ENCODE data around the gene NEK2.
"Not testable (repeated sequence)": the region's sequence is repeated elsewhere in the genome, so short reads cannot be mapped to it uniquely, and the experiment has no call there.

NEK2 gene

DNA sequence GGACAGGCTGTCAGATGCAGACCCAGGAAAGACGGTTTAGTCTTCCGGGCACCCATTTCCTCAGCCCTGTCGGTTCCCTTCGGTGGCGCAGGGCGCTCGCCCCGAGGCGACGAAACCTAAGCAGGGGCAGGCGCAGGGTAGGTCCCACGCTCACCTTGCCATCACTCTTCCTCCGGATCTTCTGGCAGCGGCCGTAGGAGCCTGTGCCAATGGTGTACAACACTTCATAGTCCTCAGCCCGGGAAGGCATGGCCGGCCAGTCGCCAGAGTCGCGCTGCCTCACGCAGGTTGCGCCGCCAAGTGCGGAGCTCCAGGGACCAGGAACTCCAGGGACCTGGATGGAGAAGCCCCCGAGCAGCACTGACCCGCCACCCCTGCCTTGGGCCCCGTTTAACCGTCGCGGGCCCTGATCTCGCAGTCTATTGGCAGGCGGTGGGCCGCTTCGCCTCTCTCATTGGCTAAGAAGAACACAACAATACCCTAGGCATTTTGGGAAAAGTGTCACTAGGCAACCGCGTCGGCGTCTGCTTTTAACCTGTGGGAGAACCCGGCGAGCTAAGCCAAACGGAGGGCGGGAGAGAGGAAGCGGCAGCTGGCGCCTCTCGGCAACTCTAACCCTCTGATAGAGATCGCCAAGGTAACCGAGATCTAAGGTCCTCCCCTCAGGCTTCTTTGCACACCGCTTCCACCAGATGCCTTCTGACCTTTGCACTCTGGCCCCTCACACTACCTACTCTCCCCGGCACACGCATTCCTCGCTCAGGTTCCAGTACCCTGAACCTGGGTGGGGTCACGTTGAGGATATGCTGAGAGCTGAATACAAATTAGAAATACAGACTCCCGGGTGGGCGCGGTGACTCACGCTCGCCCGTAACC is at the start of gene NEK2:
TSS of gene NEK2 (minus strand) at position 392 of the 876 bp plus-strand sequence. CDS start at position 250, 142 bp downstream.
- no peaks in the 10 kb centered on the region for H3K36me3 Mint-ChIP-seq
- DNase-seq (ENCODE audit: low spot score in 2 of 2), result peak in 1 of 2 donors; percentile 50
- ATAC-seq (ENCODE audit: low read depth), result peak; percentile 77
- no peaks in the 10 kb centered on the region for H3K27me3 Mint-ChIP-seq
- H3K9me3 Mint-ChIP-seq, result no peaks in the 10 kb centered on the region
- H3K4me1 Mint-ChIP-seq, result peaks cover 23% of the 10 kb centered on the region
- H3K27ac Mint-ChIP-seq, result peak within 1 kb of the TSS; percentile 60
- peak within 1 kb of the TSS; percentile 86 for H3K4me3 Mint-ChIP-seq

DNA sequence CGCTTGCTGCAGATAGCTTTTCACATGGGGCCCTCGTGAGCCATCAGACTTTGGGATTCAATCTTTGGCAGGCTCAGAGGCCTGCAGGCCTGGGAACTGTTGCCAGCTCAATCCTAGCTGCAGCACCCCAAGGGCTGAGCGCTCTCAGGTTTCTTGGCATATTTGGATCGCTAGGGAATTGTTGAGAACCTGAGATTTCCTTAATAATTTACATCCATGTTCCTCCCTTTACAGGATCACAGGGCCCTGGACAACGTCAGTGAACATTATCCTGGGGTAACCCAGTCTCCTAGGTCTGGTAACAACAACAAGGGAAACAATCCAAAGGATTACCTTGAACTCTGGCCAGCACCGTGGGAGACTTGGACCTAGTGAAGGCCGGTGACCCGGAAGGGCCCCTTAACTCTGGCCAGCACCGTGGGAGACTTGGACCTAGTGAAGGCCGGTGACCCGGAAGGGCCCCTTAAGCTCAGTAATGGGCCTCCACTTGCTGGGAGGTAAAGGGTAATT is 49.3 kb upstream of the NEK2 start:
- peaks cover 4% of the 10 kb centered on the region for H3K27me3 Mint-ChIP-seq
- no peak for ATAC-seq (ENCODE audit: low read depth)
- H3K27ac Mint-ChIP-seq, result no peak overlapping the region
- H3K4me3 Mint-ChIP-seq, result no peak overlapping the region
- no peak for DNase-seq (ENCODE audit: low spot score in 2 of 2)
- no peaks in the 10 kb centered on the region for H3K4me1 Mint-ChIP-seq
- peaks cover 6% of the 10 kb centered on the region for H3K36me3 Mint-ChIP-seq
- peaks cover 3% of the 10 kb centered on the region for H3K9me3 Mint-ChIP-seq

DNA sequence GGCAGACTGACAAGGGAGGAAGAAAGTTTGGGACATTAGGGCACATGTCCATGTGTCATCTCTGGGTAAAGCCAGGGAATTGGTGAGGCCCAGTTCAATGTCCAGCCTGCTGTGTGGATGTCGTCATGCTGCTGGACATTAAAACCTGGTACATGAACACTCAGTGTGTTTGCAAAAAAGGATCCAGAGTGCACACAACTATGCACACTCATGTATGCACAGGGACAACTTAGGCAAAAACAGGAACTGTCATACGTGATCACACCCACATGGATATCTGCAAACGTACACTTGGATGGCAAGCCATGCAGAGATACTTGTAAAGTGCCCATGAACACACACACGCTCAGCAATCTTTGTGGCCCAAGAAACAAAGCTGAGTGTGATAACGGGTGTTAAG is 47.9 kb upstream of the NEK2 start:
- ATAC-seq (ENCODE audit: low read depth), result no peak
- Mint-ChIP-seq H3K27me3 (peaks cover 4% of the 10 kb centered on the region), H3K36me3 (peaks cover 6% of the 10 kb centered on the region), H3K9me3 (peaks cover 5% of the 10 kb centered on the region), H3K4me1 (no peaks in the 10 kb centered on the region), H3K4me3 (no peak overlapping the region), H3K27ac (no peak overlapping the region)
- no peak for DNase-seq (ENCODE audit: low spot score in 2 of 2)

DNA sequence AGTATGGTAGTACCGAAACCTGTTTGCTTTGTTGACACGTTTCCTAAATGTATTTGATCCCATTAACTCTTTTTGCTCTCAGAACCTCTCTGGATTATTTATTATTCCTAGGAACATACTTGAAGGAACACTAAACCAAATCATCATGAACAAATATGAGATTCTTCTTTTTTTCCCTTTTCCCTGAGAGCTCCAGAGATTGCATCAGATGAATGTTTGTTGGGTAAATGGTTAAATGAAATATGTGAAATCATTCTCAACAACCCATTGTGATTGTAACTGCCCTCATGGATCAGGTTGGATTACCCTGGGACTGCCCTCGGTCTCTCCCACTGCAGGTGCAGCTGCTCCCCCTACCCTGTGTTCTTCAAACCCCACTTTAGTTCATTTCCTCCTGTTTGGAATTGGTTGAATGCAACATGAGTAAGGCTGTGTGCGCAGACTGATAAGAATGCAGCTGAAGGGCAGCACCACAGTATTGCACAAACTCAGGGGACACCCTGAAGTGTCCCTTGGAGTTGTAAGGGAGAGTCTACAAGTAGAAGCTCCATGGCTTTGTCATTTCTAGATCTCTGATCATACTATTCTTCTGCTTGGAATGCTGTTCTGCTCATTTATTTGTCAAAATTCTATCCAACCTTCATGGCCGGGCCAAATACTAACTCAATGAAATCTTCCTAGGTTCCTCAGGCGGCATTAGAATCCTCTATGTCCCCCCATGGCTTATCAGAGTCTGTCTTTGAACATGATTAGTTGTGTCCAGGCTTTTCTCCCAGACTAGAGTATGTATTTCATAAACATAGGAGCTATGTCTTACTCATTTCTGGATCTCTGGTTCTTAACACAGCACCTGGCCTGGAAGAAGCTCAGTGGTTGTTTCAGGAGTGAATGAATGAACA is 47.1 kb upstream of the NEK2 start:
- no peak overlapping the region for H3K27ac Mint-ChIP-seq
- peaks cover 4% of the 10 kb centered on the region for H3K27me3 Mint-ChIP-seq
- DNase-seq (ENCODE audit: low spot score in 2 of 2), result no peak
- no peak overlapping the region for H3K4me3 Mint-ChIP-seq
- peaks cover 5% of the 10 kb centered on the region for H3K9me3 Mint-ChIP-seq
- H3K4me1 Mint-ChIP-seq, result no peaks in the 10 kb centered on the region
- H3K36me3 Mint-ChIP-seq, result peaks cover 6% of the 10 kb centered on the region
- ATAC-seq (ENCODE audit: low read depth), result no peak

DNA sequence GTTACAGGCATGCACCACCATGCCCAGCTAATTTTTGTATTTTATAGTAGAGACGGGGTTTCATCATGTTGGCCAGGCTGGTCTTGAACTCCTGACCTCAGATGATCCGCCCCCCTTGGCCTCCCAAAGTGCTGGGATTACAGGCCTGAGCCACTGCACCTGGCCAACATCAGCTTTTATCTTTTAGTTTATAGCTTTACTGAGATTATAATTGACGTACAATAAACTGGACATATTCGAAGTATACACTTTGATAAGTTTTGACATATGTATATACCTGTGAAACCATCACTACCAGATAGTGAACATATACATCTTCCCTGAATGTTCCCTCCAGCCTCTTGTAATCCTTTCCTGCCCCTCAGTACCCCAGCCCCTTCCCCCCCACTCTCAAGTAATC is 41.1 kb upstream of the NEK2 start:
- H3K9me3 Mint-ChIP-seq; H3K27ac Mint-ChIP-seq; ATAC-seq (ENCODE audit: low read depth); H3K27me3 Mint-ChIP-seq; H3K36me3 Mint-ChIP-seq; H3K4me1 Mint-ChIP-seq; DNase-seq (ENCODE audit: low spot score in 2 of 2); H3K4me3 Mint-ChIP-seq: not testable (repeated sequence)

DNA sequence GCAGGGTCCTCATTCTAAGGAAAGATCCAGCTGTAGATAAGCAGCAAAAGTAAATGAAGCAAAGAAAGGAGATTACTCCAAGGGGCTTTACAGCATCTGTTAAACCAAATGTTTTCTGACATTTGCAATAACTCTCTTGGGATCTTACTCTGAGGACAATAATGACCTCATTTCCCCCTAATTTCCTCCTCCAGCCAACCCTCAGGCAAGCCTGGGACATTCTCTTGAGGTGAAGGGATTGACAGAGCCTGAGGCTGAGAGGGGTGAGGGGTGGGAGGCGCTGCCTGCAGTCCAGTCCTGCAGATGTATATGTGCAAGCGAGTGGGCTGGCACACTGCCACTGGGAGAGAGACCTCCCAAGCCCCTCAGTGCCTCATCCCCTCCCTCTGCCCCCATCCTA is 40.5 kb upstream of the NEK2 start:
- H3K36me3 Mint-ChIP-seq, result peaks cover 5% of the 10 kb centered on the region
- H3K27me3 Mint-ChIP-seq, result no peaks in the 10 kb centered on the region
- ATAC-seq (ENCODE audit: low read depth) (no peak), DNase-seq (ENCODE audit: low spot score in 2 of 2) (no peak)
- peaks cover 5% of the 10 kb centered on the region for H3K4me1 Mint-ChIP-seq
- no peak overlapping the region for H3K4me3 Mint-ChIP-seq
- H3K9me3 Mint-ChIP-seq, result peaks cover 8% of the 10 kb centered on the region
- H3K27ac Mint-ChIP-seq, result no peak overlapping the region

DNA sequence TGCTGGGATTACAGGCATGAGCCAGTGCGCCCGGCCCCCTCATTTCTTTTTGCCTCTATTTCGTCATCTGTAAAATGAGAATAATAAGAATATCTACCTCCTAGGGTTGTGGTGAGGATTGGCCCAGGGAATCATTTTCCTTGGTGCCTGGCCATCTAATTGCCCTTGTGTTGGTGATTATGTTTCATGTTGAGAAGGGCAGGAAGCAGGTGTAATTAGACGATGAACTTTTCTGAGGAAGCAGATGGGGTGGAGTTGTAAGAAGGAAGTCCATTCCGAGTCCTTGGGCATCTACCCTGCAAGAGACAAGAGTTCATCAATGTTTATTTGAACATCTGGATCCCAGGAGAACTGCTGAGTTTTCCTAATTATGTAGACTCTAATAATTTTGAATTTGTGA is 38.7 kb upstream of the NEK2 start:
- Mint-ChIP-seq H3K4me3 (no peak overlapping the region), H3K27me3 (no peaks in the 10 kb centered on the region), H3K4me1 (peaks cover 10% of the 10 kb centered on the region), H3K27ac (no peak overlapping the region), H3K36me3 (peaks cover 2% of the 10 kb centered on the region), H3K9me3 (peaks cover 2% of the 10 kb centered on the region)
- DNase-seq (ENCODE audit: low spot score in 2 of 2) (no peak), ATAC-seq (ENCODE audit: low read depth) (no peak)

DNA sequence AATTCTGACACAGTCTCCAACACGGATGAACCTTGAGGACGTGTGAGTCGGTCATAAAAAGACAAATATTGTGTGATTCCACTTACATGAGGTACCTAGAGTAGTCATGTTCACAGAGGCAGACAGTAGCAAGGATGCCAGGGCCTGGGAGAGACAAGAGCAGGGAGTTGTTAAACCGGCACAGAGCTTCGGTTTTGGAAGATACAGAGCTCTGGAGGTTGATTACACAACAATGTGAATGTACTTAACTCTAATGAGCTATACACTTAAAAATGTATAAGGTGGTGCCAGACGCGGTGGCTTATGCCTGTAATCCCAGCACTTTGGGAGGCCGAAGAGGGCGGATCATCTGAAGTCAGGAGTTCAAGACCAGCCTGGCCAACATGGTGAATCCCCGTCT is 37.8 kb upstream of the NEK2 start:
- Mint-ChIP-seq H3K27ac (no peak overlapping the region), H3K27me3 (no peaks in the 10 kb centered on the region), H3K9me3 (peaks cover 2% of the 10 kb centered on the region), H3K4me1 (peaks cover 10% of the 10 kb centered on the region), H3K36me3 (peaks cover 2% of the 10 kb centered on the region), H3K4me3 (no peak overlapping the region)
- no peak for ATAC-seq (ENCODE audit: low read depth)
- DNase-seq (ENCODE audit: low spot score in 2 of 2), result no peak

DNA sequence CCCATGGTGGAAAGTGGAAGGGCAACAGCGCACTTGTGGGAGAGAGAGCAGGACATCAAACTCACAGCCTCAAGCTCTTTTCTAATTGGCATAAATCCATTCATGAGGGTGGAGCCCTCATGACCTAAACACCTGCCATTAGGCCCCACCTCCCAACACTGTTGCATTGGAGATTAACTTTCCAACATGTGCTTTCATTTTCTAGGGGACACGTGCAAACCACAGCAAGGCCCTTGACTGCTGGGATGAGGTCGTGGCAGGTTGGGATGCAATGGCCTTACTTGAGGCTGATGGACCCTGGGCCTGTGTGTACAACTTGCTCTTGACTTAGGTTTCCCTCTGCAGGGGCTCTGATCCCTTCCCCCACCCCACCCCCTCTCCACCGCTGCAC is 35.9 kb upstream of the NEK2 start:
- no peaks in the 10 kb centered on the region for H3K27me3 Mint-ChIP-seq
- peaks cover 12% of the 10 kb centered on the region for H3K4me1 Mint-ChIP-seq
- no peak overlapping the region for H3K4me3 Mint-ChIP-seq
- no peaks in the 10 kb centered on the region for H3K9me3 Mint-ChIP-seq
- DNase-seq (ENCODE audit: low spot score in 2 of 2), result no peak
- H3K27ac Mint-ChIP-seq, result no peak overlapping the region
- no peaks in the 10 kb centered on the region for H3K36me3 Mint-ChIP-seq
- ATAC-seq (ENCODE audit: low read depth), result no peak

DNA sequence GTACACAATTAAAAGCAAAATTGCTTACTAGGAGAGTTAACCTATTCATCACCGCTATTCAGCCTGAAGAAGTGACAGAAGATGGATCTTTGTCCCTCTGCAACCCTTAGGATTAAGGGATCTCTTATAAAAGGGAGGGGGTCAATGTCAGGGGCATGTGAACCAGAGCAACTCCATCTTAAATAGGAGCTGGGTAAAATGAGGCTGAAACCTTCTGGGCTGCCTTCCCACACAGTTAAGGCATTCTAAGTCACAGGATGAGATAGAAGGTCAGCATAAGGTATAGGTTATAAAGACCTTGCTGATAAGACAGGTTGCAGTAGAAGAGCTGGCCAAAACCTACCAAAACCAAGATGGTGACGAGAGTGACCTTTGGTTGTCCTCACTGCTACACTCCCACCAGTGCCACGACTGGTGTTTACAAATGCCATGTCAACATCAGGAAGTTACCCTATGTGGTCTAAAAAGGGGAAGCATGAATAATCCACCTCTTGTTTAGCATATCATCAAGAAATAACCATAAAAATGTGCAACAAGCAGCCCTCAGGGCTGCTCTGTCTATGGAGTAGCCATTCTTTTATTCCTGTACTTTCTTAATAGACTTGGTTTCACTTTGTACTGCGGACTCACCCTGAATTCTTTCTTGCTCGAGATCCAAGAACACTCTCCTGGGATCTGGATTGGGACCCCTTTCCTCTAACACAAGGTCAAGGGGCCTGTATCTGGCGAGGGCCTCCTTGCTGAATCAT is 35.3 kb upstream of the NEK2 start:
- ATAC-seq (ENCODE audit: low read depth) (no peak), DNase-seq (ENCODE audit: low spot score in 2 of 2) (no peak)
- H3K27me3 Mint-ChIP-seq, result no peaks in the 10 kb centered on the region
- no peak overlapping the region for H3K4me3 Mint-ChIP-seq
- no peaks in the 10 kb centered on the region for H3K36me3 Mint-ChIP-seq
- no peaks in the 10 kb centered on the region for H3K9me3 Mint-ChIP-seq
- peaks cover 12% of the 10 kb centered on the region for H3K4me1 Mint-ChIP-seq
- no peak overlapping the region for H3K27ac Mint-ChIP-seq

DNA sequence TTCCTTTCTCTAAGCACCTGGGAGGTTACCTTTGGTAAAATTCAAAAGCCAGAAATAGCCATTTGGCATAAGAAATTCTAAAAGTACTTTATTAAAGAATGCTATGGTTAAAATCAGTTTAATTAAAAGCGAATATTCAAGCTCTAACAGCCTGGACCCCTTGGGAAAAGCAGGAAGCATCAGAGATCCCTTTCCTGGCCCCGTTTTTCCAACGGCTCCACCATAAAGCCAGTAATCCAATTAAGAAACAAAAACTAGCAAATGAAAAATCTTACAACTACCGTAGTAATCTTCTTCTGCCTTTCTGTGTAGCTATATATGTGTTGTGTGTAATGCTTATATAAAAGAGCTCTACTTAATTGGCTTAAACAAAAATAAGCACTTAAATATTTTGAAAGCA is 33.5 kb upstream of the NEK2 start:
- Mint-ChIP-seq H3K4me1 (peaks cover 12% of the 10 kb centered on the region), H3K4me3 (no peak overlapping the region), H3K27ac (no peak overlapping the region), H3K9me3 (no peaks in the 10 kb centered on the region), H3K27me3 (no peaks in the 10 kb centered on the region), H3K36me3 (no peaks in the 10 kb centered on the region)
- DNase-seq (ENCODE audit: low spot score in 2 of 2) (no peak), ATAC-seq (ENCODE audit: low read depth) (no peak)

DNA sequence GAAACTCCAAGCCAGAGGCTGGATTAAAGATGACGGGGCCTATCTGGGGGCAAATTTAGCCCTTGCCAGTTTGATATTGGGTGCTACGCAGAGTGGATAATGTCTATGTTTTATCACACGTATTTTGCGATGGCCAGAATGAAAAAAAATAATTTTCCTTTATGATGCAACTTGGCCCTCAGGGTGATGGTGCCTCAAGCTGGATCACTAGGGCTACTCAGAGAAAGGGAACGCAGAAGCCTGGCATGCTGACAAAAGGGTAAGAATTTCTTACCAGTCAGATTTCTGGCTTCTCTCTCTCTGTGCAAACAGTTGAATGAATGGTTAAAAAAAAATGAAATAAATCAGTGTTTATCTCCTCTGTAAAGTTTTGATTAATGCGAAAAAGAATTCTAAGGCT is 32.6 kb upstream of the NEK2 start:
- DNase-seq (ENCODE audit: low spot score in 2 of 2) (no peak), ATAC-seq (ENCODE audit: low read depth) (no peak)
- no peak overlapping the region for H3K4me3 Mint-ChIP-seq
- peaks cover 10% of the 10 kb centered on the region for H3K4me1 Mint-ChIP-seq
- H3K36me3 Mint-ChIP-seq, result no peaks in the 10 kb centered on the region
- H3K27me3 Mint-ChIP-seq, result no peaks in the 10 kb centered on the region
- H3K27ac Mint-ChIP-seq, result no peak overlapping the region
- H3K9me3 Mint-ChIP-seq, result no peaks in the 10 kb centered on the region

DNA sequence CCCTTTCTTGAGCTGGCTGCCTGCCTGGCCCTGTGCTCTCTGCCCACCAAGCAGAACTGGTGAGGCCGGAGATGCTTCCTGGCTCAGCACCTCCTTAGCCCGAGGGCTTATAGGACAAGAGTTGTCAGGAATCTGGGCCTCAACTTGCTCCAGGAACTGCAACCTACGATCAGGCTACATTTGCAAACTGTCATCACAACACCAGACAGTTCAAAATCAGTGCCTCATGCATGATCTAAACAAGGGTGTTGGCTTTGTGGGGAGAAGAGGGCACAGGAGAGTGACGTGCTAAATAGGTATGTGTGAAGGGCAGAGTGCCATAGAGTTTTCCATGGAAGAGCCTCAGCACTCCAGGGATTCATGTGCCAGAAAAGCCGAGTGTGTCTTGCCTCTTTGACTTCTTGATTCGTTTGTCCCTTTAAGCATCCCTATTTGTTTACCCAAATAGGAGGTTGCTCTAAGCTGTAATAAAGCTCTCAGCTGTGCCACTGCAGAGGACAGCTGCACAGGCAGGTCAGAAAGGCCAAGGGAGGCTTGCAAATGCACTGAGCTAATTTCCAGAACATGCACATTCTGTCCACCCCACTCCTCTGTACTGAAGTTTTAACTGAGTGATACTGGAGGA is 30.2 kb upstream of the NEK2 start:
- Mint-ChIP-seq H3K4me3 (no peak overlapping the region), H3K27ac (no peak overlapping the region), H3K36me3 (no peaks in the 10 kb centered on the region), H3K4me1 (peaks cover 4% of the 10 kb centered on the region), H3K9me3 (no peaks in the 10 kb centered on the region), H3K27me3 (peaks cover 2% of the 10 kb centered on the region)
- ATAC-seq (ENCODE audit: low read depth), result no peak
- no peak for DNase-seq (ENCODE audit: low spot score in 2 of 2)

Measured in memory B cell (primary cell).